SIG-M5 treated with dmso at 0.1 percent for 504 hours (cell line): Measurements from ENCODE around the gene MGAT1.
A peak's percentile ranks its signal among the peaks of the same experiment; 100 is the strongest.

ENCODE experiments used
- DNase-seq: peaks from one replicate; lab custom pipeline; 2025; ENCODE audit not compliant: unreplicated experiment; lab: John Stamatoyannopoulos, UW

Gene MGAT1

DNA sequence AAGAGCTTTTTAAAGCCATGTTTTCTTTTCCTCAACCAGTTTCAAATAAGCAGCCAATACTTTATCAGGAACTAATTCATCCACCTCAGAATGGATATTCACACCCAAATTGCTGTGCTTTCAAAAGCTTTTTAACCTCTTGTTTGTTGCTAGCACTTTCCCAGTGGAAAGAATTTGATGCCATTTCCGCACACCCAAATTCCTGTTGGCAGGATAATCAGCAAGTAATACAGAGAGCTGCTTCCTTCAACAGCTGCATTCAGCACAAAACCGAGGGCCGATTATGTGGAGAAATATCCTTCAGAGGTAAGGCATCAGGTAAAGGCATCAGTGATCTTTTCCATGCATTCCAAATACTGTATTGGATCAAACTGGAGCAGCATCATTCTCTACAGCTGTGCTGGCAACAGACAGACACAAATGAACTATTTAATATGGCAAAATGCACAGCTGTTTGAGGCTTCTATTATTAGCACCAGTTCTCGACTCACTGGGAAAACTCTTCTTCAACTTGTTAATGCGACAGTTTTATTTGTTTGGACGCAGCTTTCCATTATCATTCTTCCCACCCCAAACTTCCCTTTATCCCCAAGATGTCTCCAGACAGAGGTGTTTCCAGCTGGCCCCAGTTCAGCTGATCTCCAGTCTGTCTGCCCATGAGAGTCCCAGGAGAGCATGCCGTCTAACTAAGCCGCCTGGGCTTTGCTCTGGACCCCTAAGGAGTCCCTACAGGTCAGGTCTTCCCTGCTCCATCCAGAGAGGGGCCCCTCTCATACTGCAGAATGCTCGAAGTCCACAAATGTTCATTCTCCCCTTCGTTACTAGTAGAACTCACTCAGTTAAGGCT lies 22.2 kb upstream of the MGAT1 start:
- DNase-seq = no peak

DNA sequence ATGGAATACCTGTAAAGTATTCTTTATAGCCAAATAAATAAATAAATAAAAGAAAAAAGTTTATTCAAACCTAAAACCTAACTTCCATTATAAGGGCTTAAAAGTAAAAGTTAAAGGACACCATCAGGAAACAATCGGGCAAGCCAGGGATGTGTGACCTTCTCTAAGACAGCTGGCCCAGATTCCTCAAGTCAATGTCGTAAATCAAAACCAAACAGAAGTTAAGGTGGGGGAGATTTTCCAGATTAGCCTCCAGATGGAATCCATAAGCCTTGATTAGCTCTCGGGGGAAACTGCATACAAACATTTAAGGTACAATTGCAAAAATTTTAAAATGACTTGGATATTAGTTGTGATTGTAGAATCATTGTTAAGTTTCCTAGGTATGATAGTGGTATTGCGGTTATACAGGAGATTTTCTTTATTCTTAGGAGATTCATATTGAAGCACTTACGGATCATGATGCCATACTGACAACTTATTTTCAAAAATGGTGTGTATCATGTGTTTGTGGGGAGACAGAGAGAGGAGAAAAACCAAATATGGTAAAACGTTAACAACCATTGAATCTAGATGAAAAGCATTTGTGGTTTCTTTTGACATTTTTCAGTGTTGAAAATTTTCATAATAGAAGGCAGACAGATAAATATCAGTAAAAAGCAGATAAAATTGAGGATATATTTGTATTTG lies 21.5 kb upstream of the MGAT1 start:
- DNase-seq = no peak

DNA sequence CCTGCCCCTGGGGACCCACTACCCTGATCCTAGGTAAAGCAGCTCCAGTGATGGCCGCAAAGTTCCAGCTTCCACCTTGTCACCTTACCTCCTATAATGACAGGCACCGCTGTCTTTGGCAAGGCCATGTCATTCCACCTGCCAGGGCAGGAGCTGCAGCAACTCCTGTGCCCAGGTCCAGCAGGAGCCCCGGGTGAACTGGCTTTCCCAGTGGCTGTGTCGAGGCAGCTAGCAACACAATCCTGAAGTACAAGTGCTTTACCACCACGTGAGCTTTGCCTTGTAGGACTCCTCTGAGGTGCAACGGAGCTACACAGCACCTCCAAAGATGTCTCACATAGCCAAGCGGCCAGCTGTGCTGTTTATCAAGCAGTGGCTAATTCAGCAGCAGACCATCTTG lies 20.7 kb upstream of the MGAT1 start:
- DNase-seq = no peak

DNA sequence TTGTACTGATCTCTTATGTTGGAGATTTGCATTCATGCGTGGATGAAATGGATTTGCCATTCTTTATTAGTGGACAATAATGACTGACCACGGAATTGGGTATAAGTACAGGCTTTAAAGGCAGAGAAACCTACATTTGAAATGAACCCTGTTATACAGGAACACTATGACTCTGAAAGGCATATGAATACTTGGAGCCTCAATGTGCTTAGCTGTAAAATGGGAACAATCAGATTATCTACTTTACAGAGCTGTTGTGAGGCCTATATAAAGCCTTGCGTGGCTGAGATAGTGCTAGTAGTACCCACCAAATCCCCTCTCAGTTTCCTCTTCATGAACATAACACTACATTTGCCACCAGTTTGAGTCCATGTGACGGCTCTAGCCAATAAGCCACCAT lies 18.9 kb upstream of the MGAT1 start:
- no peak for DNase-seq

DNA sequence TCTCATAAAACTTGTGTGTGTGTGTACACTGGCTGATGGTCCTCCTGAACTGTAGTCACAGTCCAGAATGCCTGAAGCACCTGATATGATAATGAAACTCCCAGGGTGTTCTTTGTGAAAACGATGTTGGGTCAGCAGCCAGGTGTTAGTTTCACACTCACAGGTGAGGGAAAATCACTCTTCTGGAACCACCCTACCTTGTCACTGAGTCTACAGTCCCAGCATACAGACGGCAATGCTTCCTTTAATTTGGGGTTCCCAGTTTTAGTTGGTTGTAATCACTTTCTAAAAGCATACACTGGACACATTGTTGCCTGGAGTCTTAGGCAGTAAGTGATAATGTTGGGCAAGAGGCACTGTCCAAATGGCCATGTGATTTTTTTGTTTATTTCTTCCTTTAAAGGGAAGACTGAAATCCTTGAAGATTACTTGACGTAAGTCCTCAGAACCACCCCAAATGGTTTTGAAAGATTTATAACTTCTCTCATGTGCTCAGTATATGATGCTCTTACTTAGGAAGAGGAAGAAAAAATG lies 18.2 kb upstream of the MGAT1 start:
- DNase-seq = no peak

DNA sequence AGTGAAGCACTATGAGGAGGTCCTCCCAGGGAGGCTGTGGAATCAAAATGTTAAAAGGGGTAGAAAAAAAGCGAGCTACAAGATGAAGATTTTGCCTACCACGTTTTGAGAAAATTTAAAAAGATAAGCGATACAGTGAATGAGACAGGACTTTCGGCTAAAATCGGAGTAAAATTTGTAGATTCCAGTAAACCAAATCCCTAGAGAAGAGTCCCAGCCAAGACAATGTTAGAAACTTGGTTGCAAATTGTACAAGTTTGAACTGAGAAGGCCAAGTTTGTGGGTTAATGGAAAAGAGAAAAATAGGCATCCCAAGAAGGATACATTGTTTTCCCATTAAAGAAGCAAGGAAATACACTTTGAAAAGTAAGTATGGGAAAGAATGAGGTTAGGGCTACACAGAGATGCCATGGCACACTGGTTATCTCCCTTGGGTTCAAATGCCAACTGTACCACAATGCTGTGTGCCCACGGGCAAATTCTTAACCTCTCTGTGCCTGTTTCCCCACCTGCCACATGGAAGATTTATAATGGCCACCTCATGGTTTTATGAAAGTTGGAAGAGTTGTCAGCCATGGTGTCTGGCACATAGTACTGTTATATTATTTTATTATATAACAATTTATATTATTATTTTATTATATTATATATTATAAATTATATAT lies 16.2 kb upstream of the MGAT1 start:
- DNase-seq = no peak

DNA sequence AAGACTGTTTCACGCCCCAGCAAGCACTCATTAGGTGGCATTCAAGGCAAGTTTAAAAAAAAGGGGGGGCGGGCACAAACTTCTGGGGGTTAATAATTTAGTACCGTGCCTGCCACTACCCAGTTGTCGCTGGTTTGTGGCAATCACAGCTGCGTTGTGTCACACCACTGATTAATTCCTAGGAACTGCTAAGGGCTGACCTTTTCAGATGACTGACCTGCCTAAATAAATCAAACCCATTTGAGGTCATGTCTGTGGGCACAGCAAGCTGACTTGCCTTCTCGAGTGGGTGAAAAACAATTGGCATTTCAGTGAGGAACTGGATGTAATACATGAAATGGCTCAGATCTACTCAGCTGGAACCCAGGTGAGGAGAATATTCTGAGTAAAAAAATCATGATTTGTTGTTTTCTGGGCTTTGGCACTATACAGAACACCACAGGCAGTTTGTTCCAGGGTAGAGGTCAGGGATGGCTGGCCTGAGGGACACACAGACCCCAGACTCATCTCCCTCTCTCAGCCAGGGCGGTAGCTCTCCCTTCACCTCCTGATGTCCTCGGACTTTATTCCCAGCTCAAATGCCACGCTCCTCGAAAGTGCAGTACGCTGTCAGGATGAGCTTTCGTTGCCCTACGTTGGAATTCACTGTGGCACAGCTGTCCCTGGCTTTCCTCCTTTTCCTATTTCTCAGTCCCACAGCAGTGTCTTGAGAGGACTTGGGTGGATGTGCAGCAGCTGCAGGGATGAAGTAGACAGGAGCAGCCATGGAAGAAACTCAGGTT lies 15.5 kb upstream of the MGAT1 start:
- DNase-seq = no peak

DNA sequence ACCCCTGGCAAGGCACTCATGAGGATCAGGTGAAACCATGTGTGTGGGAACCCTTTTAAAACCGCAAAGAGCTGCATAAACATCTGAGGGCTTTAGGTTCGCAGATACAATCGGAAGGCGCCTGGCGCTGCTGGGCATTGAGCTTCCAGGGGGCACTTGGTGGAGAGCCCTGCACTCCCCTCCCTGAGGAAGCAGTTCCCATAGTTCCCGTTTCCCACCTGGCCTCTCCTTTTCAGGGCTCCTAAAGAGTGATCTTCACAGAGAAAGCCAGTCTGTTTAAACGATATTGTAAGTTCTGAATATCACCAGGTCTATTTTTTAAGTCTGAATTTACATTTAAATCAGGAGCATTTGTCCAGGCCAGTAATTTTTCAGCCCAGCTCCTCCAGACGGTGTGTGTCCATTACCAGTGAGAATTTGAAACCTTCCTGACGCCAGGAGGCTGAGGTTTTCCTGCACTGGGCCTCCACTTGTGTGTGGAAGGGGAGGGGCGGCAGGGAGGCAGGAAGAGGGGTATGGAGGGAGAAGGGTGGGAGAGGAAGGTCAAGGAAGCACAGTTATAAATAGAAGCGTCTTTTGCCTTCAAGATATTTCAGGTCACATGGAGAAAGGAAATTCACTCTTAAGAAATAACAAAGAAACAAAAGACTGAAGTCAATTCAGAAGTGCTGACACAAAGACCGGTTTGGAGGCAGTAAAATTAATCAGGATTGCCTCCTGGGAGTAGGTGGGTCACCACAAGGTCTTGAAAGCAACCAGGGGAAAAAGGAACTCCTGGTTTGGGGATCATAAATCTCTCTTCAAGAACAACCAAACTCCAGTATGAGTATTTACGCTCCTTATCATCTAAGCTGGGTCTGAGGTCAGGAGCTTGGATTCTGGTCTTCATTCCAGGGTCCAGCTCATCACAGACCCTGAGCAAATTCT lies 14.3 kb upstream of the MGAT1 start:
- no peak for DNase-seq

DNA sequence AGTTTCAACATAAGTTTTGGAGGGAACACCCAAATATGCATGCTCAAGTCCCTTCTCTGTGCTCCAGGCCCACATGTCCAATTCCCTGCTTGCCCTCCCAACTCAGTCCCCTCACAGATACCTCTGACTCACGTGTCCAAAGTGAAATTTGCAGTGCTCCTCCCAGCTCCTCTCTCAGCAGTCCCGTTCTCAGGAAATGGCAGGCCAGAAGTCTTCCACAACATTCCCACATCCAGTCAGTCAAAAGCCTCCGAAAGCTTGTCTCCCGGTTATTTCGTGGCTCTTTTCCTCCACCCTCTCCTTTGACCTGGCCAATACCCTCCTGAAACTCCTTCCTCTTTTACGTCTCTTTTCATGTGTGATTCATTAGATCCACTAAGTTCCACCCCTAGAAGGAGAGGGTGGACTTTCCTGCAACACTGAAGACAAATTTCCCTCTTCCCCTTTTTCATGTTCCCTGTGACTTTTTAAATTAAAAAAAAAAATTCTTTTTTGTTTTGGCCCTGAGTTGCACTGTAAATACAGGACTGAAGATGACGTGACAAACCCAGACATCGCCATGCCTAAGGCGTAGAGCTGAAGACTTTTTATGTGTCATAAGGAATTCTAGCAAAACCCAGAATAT lies 12.8 kb upstream of the MGAT1 start:
- peak; percentile 79 for DNase-seq

DNA sequence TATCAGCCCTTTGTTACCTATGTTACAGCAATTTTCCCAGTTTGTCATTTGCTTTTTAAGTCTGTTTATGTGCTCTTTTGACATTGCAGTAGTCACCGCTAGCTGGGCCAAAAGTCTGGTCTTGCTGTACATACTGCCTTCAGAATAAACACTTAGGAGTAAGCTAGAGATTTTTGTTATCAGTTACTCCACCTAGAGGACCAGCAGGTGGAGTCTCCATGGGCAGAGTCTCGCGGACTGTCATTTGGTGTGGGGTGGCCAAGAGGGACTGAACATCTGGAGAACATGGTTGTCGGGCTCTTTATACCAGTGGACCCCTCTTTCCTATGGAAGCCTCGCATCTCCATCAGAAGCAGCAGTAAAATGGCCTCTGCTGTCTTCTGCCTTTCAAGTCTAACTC lies 10.8 kb upstream of the MGAT1 start:
- no peak for DNase-seq

DNA sequence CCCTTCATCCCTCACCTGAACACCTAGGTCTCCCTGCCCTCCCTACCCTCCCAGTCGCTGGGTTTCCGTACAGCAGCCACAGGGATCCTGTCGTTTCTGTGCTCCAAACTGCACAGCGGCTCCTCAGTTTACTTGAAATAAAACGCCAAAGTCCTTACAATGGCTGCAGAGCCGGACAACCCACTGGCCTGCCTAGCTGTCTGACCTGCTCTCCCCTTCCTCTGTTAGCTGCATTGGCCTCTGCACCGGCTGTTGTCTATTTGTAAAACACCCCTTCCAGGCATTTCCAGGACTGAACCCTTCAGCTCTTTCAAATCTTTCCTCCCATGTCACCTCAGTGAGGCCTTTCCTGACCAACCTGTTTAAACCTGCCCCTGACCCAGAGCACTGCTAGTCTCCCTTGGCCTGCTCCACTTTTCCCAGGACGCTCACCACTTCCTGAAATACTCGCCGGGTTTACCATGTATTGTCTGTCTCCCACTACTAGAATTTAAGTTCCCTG lies 9.1 kb upstream of the MGAT1 start:
- DNase-seq = no peak

DNA sequence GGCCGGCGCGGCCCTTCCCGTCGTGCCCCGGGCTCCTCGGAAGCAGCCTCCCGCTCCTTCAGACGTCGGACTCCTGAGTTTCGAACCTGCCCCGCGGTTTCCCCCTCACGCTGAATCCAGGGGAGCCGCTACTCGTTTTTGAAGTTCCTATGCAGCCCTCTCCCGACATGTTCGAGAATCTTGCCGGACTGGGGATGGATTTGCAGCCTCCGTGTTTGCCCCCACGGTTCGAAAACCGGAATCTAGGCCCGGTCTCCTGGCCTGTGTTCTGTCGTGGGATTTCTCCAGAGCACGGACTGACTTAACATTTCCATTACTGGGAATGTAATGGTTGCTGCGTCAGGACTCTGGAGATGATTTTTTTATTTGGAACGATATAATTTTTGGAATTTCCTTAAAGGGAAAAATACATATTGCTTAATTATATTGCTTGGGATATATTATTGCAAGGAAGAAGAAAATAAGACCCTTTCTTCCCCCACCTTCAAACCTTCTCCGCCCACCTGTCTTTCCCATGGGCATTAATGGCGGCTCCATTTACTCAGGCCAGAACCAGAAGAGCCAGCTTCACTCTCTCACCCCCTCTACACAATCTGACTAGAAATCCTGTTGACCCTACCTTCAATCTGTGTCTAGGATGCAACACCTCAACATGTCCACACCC lies 8.5 kb upstream of the MGAT1 start:
- peak; percentile 58 for DNase-seq

DNA sequence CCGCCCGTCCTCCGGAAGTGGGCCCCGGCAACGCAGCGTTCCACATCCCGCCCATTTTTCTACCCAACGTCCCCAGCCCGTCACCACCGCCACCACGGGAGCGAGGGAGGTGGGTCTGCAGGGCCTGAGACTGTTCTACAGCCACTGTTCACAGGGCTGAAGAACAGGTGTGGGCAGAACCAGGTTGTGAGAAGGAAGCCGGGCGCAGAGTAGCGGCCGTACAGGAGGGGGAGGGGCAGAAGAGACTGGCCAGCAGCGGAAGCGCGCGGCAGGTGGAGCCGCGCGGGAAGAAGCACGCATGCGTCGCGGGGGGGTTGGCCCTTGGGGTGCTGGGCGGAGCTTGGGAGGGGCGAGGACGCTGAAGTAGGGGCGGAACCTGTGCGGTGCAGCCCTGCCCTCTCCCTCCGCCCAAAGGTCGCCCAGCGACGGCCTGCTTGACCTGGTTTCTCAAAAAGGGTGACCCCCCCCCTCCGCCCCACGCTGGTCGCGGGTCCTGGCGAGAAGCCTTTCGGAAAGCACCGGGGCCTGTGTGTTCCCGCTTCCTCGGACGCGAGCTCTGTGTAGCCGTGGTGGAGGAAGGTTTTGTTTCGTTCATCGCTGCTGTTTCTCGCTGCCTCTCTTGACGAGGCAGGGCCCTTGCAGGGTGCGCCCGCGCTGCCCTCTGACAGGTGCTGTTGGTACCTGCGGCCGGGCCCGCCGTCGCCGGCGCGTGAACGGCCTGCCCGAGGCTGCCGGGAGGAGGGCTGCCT lies 7.8 kb upstream of the MGAT1 start:
- DNase-seq = peak; percentile 93

DNA sequence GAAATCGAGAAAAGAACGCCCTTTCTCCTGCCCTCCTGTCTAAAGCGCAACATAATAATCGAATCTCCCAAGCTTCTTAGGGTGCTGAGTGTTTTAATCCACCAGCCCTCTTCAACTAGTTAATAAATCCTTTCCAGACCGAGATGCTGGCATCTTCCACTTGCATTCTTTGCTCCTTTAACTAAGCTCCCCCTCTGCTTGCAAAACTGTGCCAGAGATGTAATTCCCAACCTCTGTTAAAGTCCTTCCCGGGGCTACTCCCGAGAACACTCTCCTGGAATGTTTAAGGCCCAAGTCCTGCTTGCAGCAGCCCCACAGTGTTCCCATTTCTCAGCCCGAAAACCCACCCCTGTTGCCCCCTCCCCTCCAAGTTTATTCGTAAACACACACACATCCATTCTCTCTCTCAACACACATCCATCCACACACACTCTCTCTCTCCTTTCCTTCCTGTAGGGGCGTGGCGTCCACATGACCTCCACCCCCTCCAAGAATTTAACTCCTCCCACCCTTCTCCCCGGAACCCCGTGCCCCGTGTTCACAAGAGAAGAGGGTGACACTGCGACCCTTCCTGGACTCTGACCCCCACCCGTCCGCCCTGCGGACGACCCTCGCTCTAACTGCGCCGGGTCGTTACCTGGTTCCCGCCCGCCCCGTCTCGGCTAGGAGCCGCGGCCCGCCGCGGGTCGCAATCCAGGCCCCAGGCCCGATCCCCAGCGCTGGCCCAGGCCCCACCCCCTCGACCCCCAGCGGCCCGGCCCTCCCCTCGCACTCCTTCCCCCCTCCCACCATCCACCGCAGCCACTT lies 7.0 kb upstream of the MGAT1 start:
- DNase-seq = peak; percentile 90

DNA sequence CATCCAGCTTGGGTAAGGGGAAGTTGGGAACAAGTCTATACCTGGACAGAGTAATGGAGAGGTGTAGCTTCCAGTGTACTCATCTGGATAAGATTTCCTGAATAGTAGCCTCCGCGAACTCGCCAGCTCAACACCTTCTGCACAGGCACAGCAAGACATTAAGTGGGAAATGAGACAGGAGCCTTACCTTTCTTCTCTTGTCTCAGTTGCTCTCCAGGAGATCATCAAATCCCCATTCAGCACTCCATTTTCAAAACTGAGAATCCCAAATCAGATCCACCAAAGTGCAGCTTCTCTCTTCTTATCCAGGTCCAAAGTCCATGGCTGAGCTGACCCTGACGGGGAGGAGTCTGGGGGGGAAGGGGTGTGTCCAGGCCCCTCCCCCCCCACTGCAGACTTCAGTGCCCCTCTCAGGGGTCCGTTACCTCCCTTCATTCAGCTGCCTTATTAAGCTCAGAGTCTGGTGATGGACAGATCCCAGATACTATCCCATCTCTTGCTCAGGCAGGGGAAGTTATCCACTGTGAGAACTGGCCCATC lies 5.9 kb upstream of the MGAT1 start:
- DNase-seq = no peak

DNA sequence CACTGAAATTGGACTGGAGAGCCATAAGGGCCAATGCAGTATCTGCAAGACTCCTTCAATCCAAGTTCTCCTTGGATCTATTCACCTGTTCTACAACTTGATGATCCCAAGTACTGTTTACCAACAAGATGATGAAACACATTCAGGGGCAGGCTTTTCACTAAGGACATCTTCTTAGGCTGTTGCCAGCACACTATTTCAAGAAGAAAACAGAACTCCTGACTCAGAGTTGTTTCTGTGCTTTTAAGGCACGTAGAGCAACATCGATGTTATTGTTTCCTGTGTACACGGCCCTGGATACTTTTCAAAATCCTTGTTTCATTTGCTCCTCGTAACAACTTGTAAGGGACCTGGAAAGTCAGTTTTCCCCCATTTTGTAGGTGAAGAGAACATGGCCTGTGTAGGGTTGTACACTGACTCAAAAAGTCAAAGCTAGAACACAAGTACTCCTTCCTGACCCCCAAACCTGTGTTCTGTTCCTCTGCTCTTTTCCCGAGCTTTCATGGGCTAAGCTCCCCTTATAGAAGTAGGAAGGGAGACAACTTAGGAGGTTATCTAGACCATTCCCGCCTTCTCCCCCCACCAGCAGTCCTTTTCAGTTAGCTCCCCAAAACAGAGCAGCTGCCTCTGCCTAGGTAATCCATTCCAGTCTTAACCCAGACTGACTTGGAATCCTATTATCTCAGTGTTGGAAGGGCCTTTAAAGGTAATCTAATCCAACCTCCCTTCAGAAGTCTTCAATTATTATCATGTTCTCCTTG lies 5.2 kb upstream of the MGAT1 start:
- no peak for DNase-seq
